Measurements from ENCODE around the gene ZNF594.

The ZNF594 gene

GRCh38 chr17:5210091-5210490 lies 18.4 kb upstream of the ZNF594 start:
- no peaks in the 10 kb centered on the region; the same call in 1 of the 2 replicates for H3K36me3 ChIP-seq (ENCODE audit: insufficient read depth, low read length)
- no peak overlapping the region for H3K27ac ChIP-seq
- H3K4me3 ChIP-seq: no peak overlapping the region
- H3K9me3 ChIP-seq (ENCODE audit: low read depth, low read length): no peaks in the 10 kb centered on the region
- DNase-seq (ENCODE audit: low read depth, low spot score): no peak
- H3K9ac ChIP-seq (ENCODE audit: insufficient read length): no peak overlapping the region
- no peak for TF ChIP-seq EZH2 (IDR thresholded peaks at IDR 0.05)
- no peak for TF ChIP-seq POLR2AphosphoS5 (IDR thresholded peaks at IDR 0.05; ENCODE audit: borderline replicate concordance, low read depth, low read length)
- TF ChIP-seq FOXP2 (optimal IDR thresholded peaks at IDR 0.05; ENCODE audit: control extremely low read depth, extremely low read length, insufficient read depth): no peak

GRCh38 chr17:5209396-5209795 lies 17.7 kb upstream of the ZNF594 start:
- no peak for DNase-seq (ENCODE audit: low read depth, low spot score)
- Histone ChIP-seq H3K9ac (ENCODE audit: insufficient read length) (no peak overlapping the region), H3K27ac (no peak overlapping the region), H3K36me3 (ENCODE audit: insufficient read depth, low read length) (no peaks in the 10 kb centered on the region), H3K9me3 (ENCODE audit: low read depth, low read length) (no peaks in the 10 kb centered on the region), H3K4me3 (no peak overlapping the region)
- TF ChIP-seq FOXP2 (optimal IDR thresholded peaks at IDR 0.05; ENCODE audit: control extremely low read depth, extremely low read length, insufficient read depth) (no peak), POLR2AphosphoS5 (IDR thresholded peaks at IDR 0.05; ENCODE audit: borderline replicate concordance, low read depth, low read length) (no peak), EZH2 (IDR thresholded peaks at IDR 0.05) (no peak)

DNA sequence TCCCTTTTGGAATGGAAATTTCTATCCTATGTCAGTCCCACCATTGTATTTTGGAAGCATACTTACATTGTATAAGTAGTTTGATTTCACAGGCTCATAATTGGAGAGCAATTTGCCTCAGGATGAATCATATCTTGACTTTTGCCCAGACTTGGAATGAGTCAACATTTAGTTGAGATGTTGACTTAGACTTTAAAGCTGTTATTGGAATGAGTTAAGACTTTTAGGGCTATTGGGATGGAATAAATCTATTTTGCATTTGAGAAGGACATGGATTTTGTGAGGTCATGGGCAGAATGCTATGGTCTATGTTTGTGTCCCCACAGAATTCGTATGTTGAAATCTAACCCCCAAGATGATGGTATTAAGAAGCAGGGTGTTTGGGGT lies 12.2 kb upstream of the ZNF594 start:
- TF ChIP-seq FOXP2 (optimal IDR thresholded peaks at IDR 0.05; ENCODE audit: control extremely low read depth, extremely low read length, insufficient read depth) (no peak), EZH2 (IDR thresholded peaks at IDR 0.05) (no peak), POLR2AphosphoS5 (IDR thresholded peaks at IDR 0.05; ENCODE audit: borderline replicate concordance, low read depth, low read length) (no peak)
- Histone ChIP-seq H3K36me3 (ENCODE audit: insufficient read depth, low read length) (no peaks in the 10 kb centered on the region), H3K27ac (no peak overlapping the region), H3K9me3 (ENCODE audit: low read depth, low read length) (no peaks in the 10 kb centered on the region), H3K4me3 (no peak overlapping the region), H3K9ac (ENCODE audit: insufficient read length) (no peak overlapping the region)
- no peak for DNase-seq (ENCODE audit: low read depth, low spot score)

DNA sequence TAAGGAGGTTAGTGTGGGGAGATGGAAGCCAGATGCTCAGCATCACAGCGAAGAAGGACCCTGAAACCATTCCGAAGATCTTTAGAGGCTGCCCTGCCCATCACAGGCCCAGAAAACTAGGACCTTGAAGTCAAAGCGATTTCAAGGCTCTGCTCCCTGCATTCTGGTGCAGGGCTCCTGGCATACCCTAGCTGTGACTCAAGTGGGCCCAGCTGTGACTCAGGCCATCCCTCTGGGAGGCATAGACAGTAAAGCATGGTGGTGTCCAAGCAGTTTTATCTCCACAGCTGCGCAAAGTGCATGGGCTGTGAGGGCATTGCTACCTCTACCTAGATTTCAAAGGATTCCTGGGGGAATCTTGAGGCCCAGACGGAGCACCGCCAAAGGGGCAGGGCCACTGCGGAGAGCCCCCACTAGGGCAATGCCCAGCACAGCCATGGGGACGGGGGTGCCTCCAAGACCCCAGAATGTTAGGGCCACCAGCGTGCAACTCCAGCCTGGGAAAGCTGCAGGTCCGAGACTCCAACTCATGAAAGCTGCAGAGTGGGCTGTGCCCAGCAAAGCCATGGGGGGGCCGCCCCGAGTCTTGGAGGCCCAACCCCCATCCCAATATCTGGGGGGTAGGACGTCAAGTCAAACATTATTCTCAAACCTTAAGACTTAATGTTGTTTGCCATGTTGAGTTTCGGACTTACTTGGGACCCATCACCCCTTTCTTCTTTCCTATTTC lies 11.7 kb upstream of the ZNF594 start:
- no peak overlapping the region for H3K4me3 ChIP-seq
- H3K9ac ChIP-seq (ENCODE audit: insufficient read length): no peak overlapping the region
- DNase-seq (ENCODE audit: low read depth, low spot score): no peak
- no peaks in the 10 kb centered on the region for H3K36me3 ChIP-seq (ENCODE audit: insufficient read depth, low read length)
- no peaks in the 10 kb centered on the region for H3K9me3 ChIP-seq (ENCODE audit: low read depth, low read length)
- TF ChIP-seq FOXP2 (optimal IDR thresholded peaks at IDR 0.05; ENCODE audit: control extremely low read depth, extremely low read length, insufficient read depth): no peak
- TF ChIP-seq EZH2 (IDR thresholded peaks at IDR 0.05): no peak
- no peak overlapping the region for H3K27ac ChIP-seq

GRCh38 chr17:5201011-5201410 lies 9.3 kb upstream of the ZNF594 start:
- TF ChIP-seq POLR2AphosphoS5 (IDR thresholded peaks at IDR 0.05; ENCODE audit: borderline replicate concordance, low read depth, low read length): no peak
- no peak for TF ChIP-seq EZH2 (IDR thresholded peaks at IDR 0.05)
- no peak for TF ChIP-seq FOXP2 (optimal IDR thresholded peaks at IDR 0.05; ENCODE audit: control extremely low read depth, extremely low read length, insufficient read depth)
- no peak overlapping the region for H3K27ac ChIP-seq

GRCh38 chr17:5200360-5200759 lies 8.7 kb upstream of the ZNF594 start:
- no peak for DNase-seq (ENCODE audit: low read depth, low spot score)
- Histone ChIP-seq H3K9me3 (ENCODE audit: low read depth, low read length) (no peaks in the 10 kb centered on the region), H3K9ac (ENCODE audit: insufficient read length) (no peak overlapping the region), H3K36me3 (ENCODE audit: insufficient read depth, low read length) (no peaks in the 10 kb centered on the region), H3K27ac (no peak overlapping the region), H3K4me3 (no peak overlapping the region)
- TF ChIP-seq POLR2AphosphoS5 (IDR thresholded peaks at IDR 0.05; ENCODE audit: borderline replicate concordance, low read depth, low read length): no peak
- TF ChIP-seq FOXP2 (optimal IDR thresholded peaks at IDR 0.05; ENCODE audit: control extremely low read depth, extremely low read length, insufficient read depth): no peak
- TF ChIP-seq EZH2 (IDR thresholded peaks at IDR 0.05): no peak

More at GRCh38 chr17:5201011-5201410, 9.3 kb upstream of the ZNF594 start:
- Histone ChIP-seq H3K4me3 (no peak overlapping the region), H3K9me3 (ENCODE audit: low read depth, low read length) (no peaks in the 10 kb centered on the region), H3K9ac (ENCODE audit: insufficient read length) (no peak overlapping the region), H3K36me3 (ENCODE audit: insufficient read depth, low read length) (no peaks in the 10 kb centered on the region)
- DNase-seq (ENCODE audit: low read depth, low spot score): no peak

DNA sequence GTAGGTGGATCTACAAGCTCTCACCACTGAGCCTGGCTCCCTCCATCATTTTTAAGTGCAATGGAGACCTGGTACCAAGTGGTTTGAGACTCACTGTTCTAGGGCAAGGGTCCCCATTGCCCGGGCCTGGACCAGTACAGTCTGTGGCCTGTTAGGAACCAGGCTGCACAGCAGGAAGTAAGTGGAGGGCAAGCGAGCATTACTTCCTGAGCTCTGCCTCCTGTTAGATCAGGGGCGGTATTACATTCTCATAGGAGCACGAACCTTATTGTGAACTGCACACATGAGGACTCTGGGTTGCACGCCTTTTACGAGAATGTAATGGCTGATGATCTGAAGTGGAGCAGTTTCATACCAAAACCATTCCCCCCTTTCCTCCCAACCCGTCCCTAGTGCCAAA lies 6.8 kb upstream of the ZNF594 start:
- H3K27ac ChIP-seq: no peak overlapping the region
- no peak overlapping the region for H3K9ac ChIP-seq (ENCODE audit: insufficient read length)
- TF ChIP-seq FOXP2 (optimal IDR thresholded peaks at IDR 0.05; ENCODE audit: control extremely low read depth, extremely low read length, insufficient read depth) (no peak), EZH2 (IDR thresholded peaks at IDR 0.05) (no peak), POLR2AphosphoS5 (IDR thresholded peaks at IDR 0.05; ENCODE audit: borderline replicate concordance, low read depth, low read length) (no peak)
- no peaks in the 10 kb centered on the region for H3K9me3 ChIP-seq (ENCODE audit: low read depth, low read length)
- H3K4me3 ChIP-seq: no peak overlapping the region
- no peak for DNase-seq (ENCODE audit: low read depth, low spot score)
- no peaks in the 10 kb centered on the region for H3K36me3 ChIP-seq (ENCODE audit: insufficient read depth, low read length)

DNA sequence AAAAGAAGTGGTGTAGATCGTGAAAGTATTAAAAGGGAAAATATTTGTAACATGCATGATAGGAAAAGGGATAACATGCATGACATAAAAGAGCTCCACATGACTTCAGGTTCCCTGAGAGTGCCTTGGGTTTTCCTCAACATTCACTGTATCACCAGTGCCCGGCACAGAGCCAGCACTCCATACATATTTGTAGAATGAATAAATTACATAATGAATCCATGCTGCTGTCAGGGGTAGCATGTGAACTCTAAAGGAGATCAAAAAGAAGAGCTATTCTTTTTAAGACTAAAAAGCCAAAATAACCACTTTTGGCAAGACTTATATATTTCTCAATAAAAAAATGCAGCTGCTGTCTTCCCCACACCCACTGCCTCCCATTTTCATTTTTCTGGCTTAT lies 2.7 kb upstream of the ZNF594 start:
- no peak for DNase-seq (ENCODE audit: low read depth, low spot score)
- H3K36me3 ChIP-seq (ENCODE audit: insufficient read depth, low read length): peaks cover 14% of the 10 kb centered on the region
- H3K9me3 ChIP-seq (ENCODE audit: low read depth, low read length): peaks cover 17% of the 10 kb centered on the region
- H3K27ac ChIP-seq: no peak overlapping the region
- no peak overlapping the region for H3K9ac ChIP-seq (ENCODE audit: insufficient read length)
- TF ChIP-seq EZH2 (IDR thresholded peaks at IDR 0.05): no peak
- TF ChIP-seq POLR2AphosphoS5 (IDR thresholded peaks at IDR 0.05; ENCODE audit: borderline replicate concordance, low read depth, low read length): no peak
- TF ChIP-seq FOXP2 (optimal IDR thresholded peaks at IDR 0.05; ENCODE audit: control extremely low read depth, extremely low read length, insufficient read depth): no peak
- H3K4me3 ChIP-seq: no peak overlapping the region

DNA sequence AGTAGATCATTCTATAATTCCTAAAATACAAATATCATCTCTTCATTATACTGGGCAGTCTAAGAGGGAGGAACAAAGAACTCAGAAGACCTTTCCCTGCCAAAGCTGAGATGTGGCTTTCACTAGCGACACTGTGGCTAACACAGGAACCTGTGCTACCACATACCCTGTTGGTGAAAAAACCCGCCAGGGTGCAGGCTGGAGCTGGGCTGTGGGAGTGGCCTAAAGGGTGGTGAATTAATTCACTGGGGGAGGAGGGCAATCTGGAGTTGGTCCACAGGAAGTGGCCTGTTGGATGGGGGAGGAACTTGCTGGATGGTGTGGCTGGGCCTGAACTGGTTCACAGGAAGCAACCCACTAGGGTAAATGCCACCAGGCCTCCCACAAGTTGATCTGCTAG lies 7.4 kb downstream of the ZNF594 start:
- no peak overlapping the region for H3K9ac ChIP-seq (ENCODE audit: insufficient read length)
- TF ChIP-seq POLR2AphosphoS5 (IDR thresholded peaks at IDR 0.05; ENCODE audit: borderline replicate concordance, low read depth, low read length) (no peak), EZH2 (IDR thresholded peaks at IDR 0.05) (no peak), FOXP2 (optimal IDR thresholded peaks at IDR 0.05; ENCODE audit: control extremely low read depth, extremely low read length, insufficient read depth) (no peak)
- peaks cover 13% of the 10 kb centered on the region for H3K36me3 ChIP-seq (ENCODE audit: insufficient read depth, low read length)
- peaks cover 35% of the 10 kb centered on the region for H3K9me3 ChIP-seq (ENCODE audit: low read depth, low read length)
- H3K4me3 ChIP-seq: no peak overlapping the region
- no peak for DNase-seq (ENCODE audit: low read depth, low spot score)
- H3K27ac ChIP-seq: no peak overlapping the region
